ENCODE measurements around the gene KRTAP10-1.

Gene KRTAP10-1

GRCh38 chr21:44527156-44527982 lies 12.6 kb downstream of the KRTAP10-1 start:
- no peak for DNase-seq

GRCh38 chr21:44526096-44526997 lies 13.6 kb downstream of the KRTAP10-1 start:
- no peak for DNase-seq

GRCh38 chr21:44525391-44526095 lies 14.5 kb downstream of the KRTAP10-1 start:
- DNase-seq, result no peak

- DNase-seq, result no peak
These were observed 15.3 kb downstream of the KRTAP10-1 start for GRCh38 chr21:44524414-44525371.

- no peak for DNase-seq
These were observed 16.2 kb downstream of the KRTAP10-1 start for GRCh38 chr21:44523567-44524413.

- no peak for DNase-seq
These were observed 17.2 kb downstream of the KRTAP10-1 start for GRCh38 chr21:44522753-44523204.

- no peak for DNase-seq
These were observed 17.9 kb downstream of the KRTAP10-1 start for GRCh38 chr21:44521928-44522752.

- DNase-seq, result no peak
These were observed 18.6 kb downstream of the KRTAP10-1 start for GRCh38 chr21:44521301-44521927.

- no peak for DNase-seq
These were observed 19.4 kb downstream of the KRTAP10-1 start for GRCh38 chr21:44520326-44521300.

- no peak for DNase-seq
These were observed 20.4 kb downstream of the KRTAP10-1 start for GRCh38 chr21:44519346-44520325.

GRCh38 chr21:44518686-44519085 lies 21.3 kb downstream of the KRTAP10-1 start:
- no peak for DNase-seq

- DNase-seq, result no peak
These were observed 22.7 kb downstream of the KRTAP10-1 start for GRCh38 chr21:44517175-44517899.

- no peak for DNase-seq
These were observed 23.2 kb downstream of the KRTAP10-1 start for GRCh38 chr21:44516828-44517174.

- DNase-seq, result no peak
These were observed 23.7 kb downstream of the KRTAP10-1 start for GRCh38 chr21:44516342-44516741.

- DNase-seq, result no peak
These were observed 24.4 kb downstream of the KRTAP10-1 start for GRCh38 chr21:44515359-44516165.

Data from stimulated activated CD4-positive, alpha-beta T cell treated with anti-CD3 and anti-CD28 coated beads, Interleukin-4, amount 100 ng/mL, for 4 hours (primary cell).